Fibroblast of the aortic adventitia (primary cell): ENCODE results near the gene ZNF83. TPM values are rescaled to one million over a fixed set of nuclear protein-coding genes. Genes with fewer than 3 reads are reported as not detected.
"Not testable (repeated sequence)": the region's sequence is repeated elsewhere in the genome, so short reads cannot be mapped to it uniquely, and the experiment has no call there.

Source experiments
- DNase-seq: peaks from one replicate; pipeline ENCODE4 v3.0.0-alpha.2; 2010; ENCODE audit warnings: low read depth
- H3K4me3 ChIP-seq: 2 replicates; pipeline ENCODE4 v1.5.1; 2011; ENCODE audit warnings: low read depth, mild to moderate bottlenecking, control low read depth, low read length, moderate library complexity
- CTCF ChIP-seq: IDR thresholded peaks from 2 replicates; pipeline ENCODE4 v1.5.1; 2011; ENCODE audit warnings: mild to moderate bottlenecking, low read length, control low read depth, inconsistent platforms; ENCODE audit not compliant: insufficient read depth
- total RNA-seq: library from RNA; depleted of rRNA; stranded (reverse); fragments of >200 nt; gene quantifications from 2 replicates; pipeline ENCODE4 v1.2.3, GENCODE V29; 2012; ENCODE audit warnings: low replicate concordance

The ZNF83 gene
- total RNA-seq, 1 donor: 68.3 TPM

- no peak for TF ChIP-seq CTCF
- H3K4me3 ChIP-seq: peak overlapping the region; percentile 72
These were observed 37.5 kb downstream of the ZNF83 start for GRCh38 chr19:52600639-52601024.

GRCh38 chr19:52599241-52599640 lies 38.9 kb downstream of the ZNF83 start:
- H3K4me3 ChIP-seq: no peak overlapping the region
- no peak for TF ChIP-seq CTCF
- no peak for DNase-seq

More at GRCh38 chr19:52600639-52601024, 37.5 kb downstream of the ZNF83 start:
- DNase-seq: no peak

- DNase-seq, H3K4me3 ChIP-seq: not testable (repeated sequence)
These were observed 44.7 kb downstream of the ZNF83 start for GRCh38 chr19:52593441-52593840.

GRCh38 chr19:52592301-52592700 lies 45.9 kb downstream of the ZNF83 start:
- TF ChIP-seq CTCF: peak; percentile 12
- no peak for DNase-seq
- no peak overlapping the region for H3K4me3 ChIP-seq

- no peak overlapping the region for H3K4me3 ChIP-seq
- TF ChIP-seq CTCF: no peak
- DNase-seq: no peak
These were observed 47.4 kb downstream of the ZNF83 start for GRCh38 chr19:52590728-52591127.

- TF ChIP-seq CTCF: no peak
- no peak overlapping the region for H3K4me3 ChIP-seq
- DNase-seq: no peak
These were observed 52.6 kb downstream of the ZNF83 start for GRCh38 chr19:52585604-52586003.

GRCh38 chr19:52584736-52585440 lies 53.3 kb downstream of the ZNF83 start:
- no peak for TF ChIP-seq CTCF
- H3K4me3 ChIP-seq: no peak overlapping the region
- DNase-seq: no peak
